Camera-type eye (tissue), 1 donor: Measurements from ENCODE around the gene SERP2. TPM values are rescaled to one million over a fixed set of nuclear protein-coding genes. Genes with fewer than 3 reads are reported as not detected.

Source experiments
- total RNA-seq: library from RNA; depleted of rRNA; stranded (reverse); fragments of >200 nt; gene quantifications from one replicate; pipeline ENCODE4 v1.2.3, GENCODE V29; 2014

Gene SERP2
- 12.5 TPM for total RNA-seq

GRCh38 chr13:44373601-44374347 is at the start of gene SERP2:
Gene SERP2 (plus strand): TSS chr13:44373824. CDS start chr13:44374026, 202 bp downstream.

Other genes with a start within 250 kb of the SERP2 start
- 221 TPM for gene TSC22D1, start 202.5 kb downstream of the SERP2 start, total RNA-seq